ACC112 (cell line): ENCODE data around the gene PSG3.
"Not testable (repeated sequence)": the region's sequence is repeated elsewhere in the genome, so short reads cannot be mapped to it uniquely, and the experiment has no call there.

ENCODE experiments used
- H2AFZ ChIP-seq: fragments of 200-600 bp; sonication (generic); one replicate; pipeline ENCODE4 v1.6.0; 2017; ENCODE audit warnings: antibody characterized with exemption, low read length; ENCODE audit not compliant: unreplicated experiment
- H3K27ac ChIP-seq: fragments of 200-600 bp; sonication (generic); 2 replicates; pipeline ENCODE4 v1.5.1; 2014; ENCODE audit warnings: low read depth, mild to moderate bottlenecking, antibody characterized with exemption, low read length, moderate library complexity
- H3K27me3 ChIP-seq: fragments of 200-600 bp; sonication (generic); 2 replicates; pipeline ENCODE4 v1.6.1; 2014; ENCODE audit warnings: mild to moderate bottlenecking, antibody characterized with exemption, low read length, moderate library complexity, mixed read lengths; ENCODE audit not compliant: insufficient read depth
- H3K36me3 ChIP-seq: fragments of 200-600 bp; sonication (generic); 2 replicates; pipeline ENCODE4 v1.6.1; 2016; ENCODE audit warnings: mild to moderate bottlenecking, antibody characterized with exemption, low read length, moderate library complexity, mixed read lengths; ENCODE audit not compliant: insufficient read depth
- H3K4me1 ChIP-seq: fragments of 200-600 bp; sonication (generic); one replicate; pipeline ENCODE4 v1.6.1; 2016; ENCODE audit warnings: low read length, mixed read lengths; ENCODE audit not compliant: insufficient read depth, unreplicated experiment, control insufficient read depth
- H3K4me3 ChIP-seq: fragments of 200-600 bp; sonication (generic); 2 replicates; pipeline ENCODE4 v1.5.1; 2014; ENCODE audit warnings: mild to moderate bottlenecking, low read depth, low read length
- H3K79me2 ChIP-seq: fragments of 200-600 bp; sonication (generic); one replicate; pipeline ENCODE4 v1.6.0; 2016; ENCODE audit warnings: low read length; ENCODE audit not compliant: control insufficient read depth, unreplicated experiment, insufficient read depth

PSG3 gene

GRCh38 chr19:42760954-42761923 lies 21.0 kb upstream of the PSG3 start:
- H3K27me3 ChIP-seq, H2AFZ ChIP-seq, H3K4me3 ChIP-seq, H3K79me2 ChIP-seq, H3K36me3 ChIP-seq: not testable (repeated sequence)
- Histone ChIP-seq H3K27ac (peak overlapping the region; percentile 88), H3K4me1 (peaks cover 14% of the 10 kb centered on the region)

- not testable (repeated sequence) for H2AFZ ChIP-seq, H3K27me3 ChIP-seq, H3K27ac ChIP-seq, H3K79me2 ChIP-seq, H3K36me3 ChIP-seq, H3K4me3 ChIP-seq
- H3K4me1 ChIP-seq, result peaks cover 14% of the 10 kb centered on the region
Measured at GRCh38 chr19:42758667-42759066, 18.4 kb upstream of the PSG3 start.

- not testable (repeated sequence) for H3K79me2 ChIP-seq, H3K27ac ChIP-seq, H3K4me3 ChIP-seq, H2AFZ ChIP-seq, H3K4me1 ChIP-seq, H3K36me3 ChIP-seq, H3K27me3 ChIP-seq
Measured at GRCh38 chr19:42752246-42752645, 12.0 kb upstream of the PSG3 start.

- not testable (repeated sequence) for H3K27me3 ChIP-seq, H3K4me1 ChIP-seq, H2AFZ ChIP-seq, H3K4me3 ChIP-seq, H3K27ac ChIP-seq, H3K79me2 ChIP-seq, H3K36me3 ChIP-seq
Measured at GRCh38 chr19:42741726-42742607, 1.7 kb upstream of the PSG3 start.

GRCh38 chr19:42737581-42738011 lies 2.7 kb downstream of the PSG3 start:
- Histone ChIP-seq H3K4me1 (peaks cover 14% of the 10 kb centered on the region), H3K27ac (peak overlapping the region; percentile 24; the same call in 1 of the 2 replicates)
- H3K4me3 ChIP-seq, H2AFZ ChIP-seq, H3K36me3 ChIP-seq, H3K27me3 ChIP-seq, H3K79me2 ChIP-seq: not testable (repeated sequence)

- H2AFZ ChIP-seq, H3K27me3 ChIP-seq, H3K79me2 ChIP-seq, H3K27ac ChIP-seq, H3K36me3 ChIP-seq, H3K4me3 ChIP-seq, H3K4me1 ChIP-seq: not testable (repeated sequence)
Measured at GRCh38 chr19:42728341-42728740, 11.9 kb downstream of the PSG3 start.

GRCh38 chr19:42714000-42714399 lies 26.3 kb downstream of the PSG3 start:
- H3K4me1 ChIP-seq, H3K36me3 ChIP-seq, H3K79me2 ChIP-seq, H3K27ac ChIP-seq, H3K27me3 ChIP-seq, H3K4me3 ChIP-seq, H2AFZ ChIP-seq: not testable (repeated sequence)

GRCh38 chr19:42712753-42713152 lies 27.5 kb downstream of the PSG3 start:
- not testable (repeated sequence) for H3K79me2 ChIP-seq, H3K27me3 ChIP-seq, H3K27ac ChIP-seq, H2AFZ ChIP-seq, H3K4me3 ChIP-seq, H3K4me1 ChIP-seq, H3K36me3 ChIP-seq

GRCh38 chr19:42710986-42711385 lies 29.3 kb downstream of the PSG3 start:
- H3K79me2 ChIP-seq, H3K27me3 ChIP-seq, H3K4me3 ChIP-seq, H3K36me3 ChIP-seq, H3K4me1 ChIP-seq, H3K27ac ChIP-seq, H2AFZ ChIP-seq: not testable (repeated sequence)

GRCh38 chr19:42697884-42698283 lies 42.4 kb downstream of the PSG3 start:
- Histone ChIP-seq H3K36me3 (no peaks in the 10 kb centered on the region), H3K27me3 (peaks cover 48% of the 10 kb centered on the region), H2AFZ (no peak overlapping the region), H3K27ac (no peak overlapping the region), H3K4me1 (no peaks in the 10 kb centered on the region), H3K4me3 (no peak overlapping the region), H3K79me2 (no peaks in the 10 kb centered on the region)
